NCI-H1694 treated with DMSO at 0.1 percent for 48 hours (cell line): ENCODE data around the gene PFKFB1.
"Not testable (repeated sequence)": the region's sequence is repeated elsewhere in the genome, so short reads cannot be mapped to it uniquely, and the experiment has no call there.

Experiments used
- DNase-seq: peaks from one replicate; lab custom pipeline; 2025; lab: John Stamatoyannopoulos, UW

The PFKFB1 gene

DNA sequence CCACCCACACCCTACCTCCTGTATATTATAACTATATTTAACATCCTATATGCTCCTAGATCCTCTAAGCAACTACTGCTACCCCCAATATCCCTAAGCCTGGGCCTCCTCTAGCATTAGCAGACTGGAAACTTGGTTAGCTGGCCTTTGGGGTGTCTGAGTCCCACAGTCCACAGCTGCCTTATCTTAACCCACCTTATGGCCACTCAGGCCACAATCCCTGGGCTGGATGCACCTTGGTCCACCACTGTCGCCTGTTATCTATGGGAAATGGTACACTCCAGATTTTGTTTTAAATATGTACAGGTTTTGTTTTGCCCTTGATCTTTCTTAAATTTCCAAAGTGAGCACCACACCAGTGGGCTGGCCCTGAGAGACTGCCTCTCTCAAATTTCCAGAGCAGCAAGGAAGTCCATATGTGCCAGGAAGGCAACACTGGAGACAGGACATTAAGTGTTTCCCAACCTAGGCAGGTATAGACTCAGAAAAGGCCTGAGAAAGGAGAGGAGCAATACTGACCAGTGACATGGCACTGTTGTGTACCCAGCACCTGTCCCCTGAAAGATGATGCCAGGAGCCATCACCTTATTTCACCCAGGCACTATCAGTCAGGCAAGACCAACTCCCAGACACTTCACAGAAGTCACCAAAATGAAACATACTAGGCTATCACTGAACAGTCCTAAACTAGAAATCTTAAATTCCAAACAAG, 921 bp downstream of the PFKFB1 start:
- DNase-seq: no peak

DNA sequence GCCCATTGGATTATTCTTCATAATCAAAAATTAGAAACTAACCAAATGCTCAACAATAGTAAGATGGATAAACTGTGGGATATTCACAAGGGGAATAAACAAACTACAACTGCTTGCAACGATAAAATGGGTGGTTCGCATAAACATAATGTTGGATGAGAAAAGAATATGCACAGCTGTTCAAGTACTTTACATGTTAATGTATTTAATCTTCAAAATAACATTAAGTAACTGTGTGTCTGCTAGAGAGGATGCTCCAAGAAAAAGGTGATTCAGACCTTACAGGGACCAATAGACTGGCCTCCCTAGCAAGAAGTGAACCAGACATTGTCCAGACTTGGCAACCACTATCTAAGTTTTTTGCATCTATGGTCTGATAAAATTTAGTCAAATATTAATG, 2.3 kb downstream of the PFKFB1 start:
- no peak for DNase-seq

DNA sequence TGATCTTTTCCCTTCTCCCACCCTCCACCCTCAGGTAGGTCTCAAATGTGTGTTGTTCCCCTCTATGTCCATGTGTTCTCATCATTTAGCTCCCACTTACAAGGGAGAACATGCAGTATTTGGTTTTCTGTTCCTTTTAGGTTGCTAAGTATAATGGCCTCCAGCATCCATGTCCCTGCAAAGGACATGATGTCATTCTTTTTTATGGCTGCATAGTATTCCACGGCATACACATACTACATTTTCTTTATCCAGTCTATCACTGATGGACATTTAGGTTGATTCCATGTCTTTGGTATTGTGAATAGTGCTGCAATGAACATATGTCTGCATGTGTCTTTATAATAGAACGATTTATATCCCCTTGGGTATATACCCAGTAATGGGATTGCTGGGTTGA, 10.7 kb downstream of the PFKFB1 start:
- DNase-seq: not testable (repeated sequence)

DNA sequence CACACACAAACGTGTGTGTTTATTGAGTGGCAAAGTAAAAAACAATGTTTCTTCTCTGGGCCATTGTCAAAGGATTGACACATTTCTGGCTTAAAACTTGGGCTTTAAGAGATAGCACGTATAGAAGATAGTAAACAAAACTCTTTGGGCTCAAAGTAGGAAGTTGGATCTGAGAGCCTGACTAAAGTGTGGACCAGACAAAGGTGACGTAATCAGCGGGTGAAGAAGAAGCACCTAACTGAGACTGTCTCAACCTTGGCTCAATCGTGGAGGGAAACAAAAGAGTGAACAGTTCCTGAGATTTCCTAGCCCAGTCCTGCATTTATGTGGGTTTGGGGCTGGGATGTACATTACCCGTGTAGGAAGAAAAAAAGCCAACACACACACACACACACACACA, 13.7 kb downstream of the PFKFB1 start:
- no peak for DNase-seq

DNA sequence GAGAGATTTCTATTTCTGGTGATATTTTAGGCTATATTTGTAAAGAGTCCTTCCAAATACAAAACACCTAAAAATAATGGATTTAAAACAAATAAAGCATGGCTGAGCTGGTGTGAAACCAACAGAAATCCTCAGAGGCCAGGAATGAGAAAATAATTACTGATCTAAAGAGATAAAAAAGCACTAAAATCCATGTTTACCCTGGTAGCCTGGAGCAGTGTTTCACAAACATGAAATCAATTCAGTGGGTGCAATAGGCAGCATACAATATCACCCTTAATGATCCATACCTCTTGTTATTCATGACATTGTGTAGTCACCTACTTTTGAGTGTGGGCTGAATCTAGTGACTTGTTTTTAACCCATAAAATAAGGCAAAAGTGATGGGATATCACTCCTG, 14.6 kb downstream of the PFKFB1 start:
- DNase-seq: no peak

DNA sequence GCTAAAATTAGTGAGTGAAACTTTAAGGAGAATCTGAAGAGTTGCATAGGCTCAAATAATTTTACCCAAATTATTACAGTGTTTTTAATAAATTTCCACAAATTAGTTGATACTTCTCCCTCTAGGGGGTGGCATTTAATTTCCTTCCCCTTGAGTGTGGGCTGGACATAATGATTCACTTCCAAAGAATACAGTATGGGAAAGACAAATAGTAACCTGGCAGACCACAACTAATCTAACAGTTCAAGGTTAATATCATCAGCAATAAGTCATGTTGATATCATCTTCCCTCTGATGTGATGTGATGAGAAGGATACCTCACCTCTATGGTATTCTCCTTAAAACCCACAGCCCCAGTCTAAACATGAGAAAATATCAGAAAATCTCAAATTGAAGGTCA, 15.5 kb downstream of the PFKFB1 start:
- no peak for DNase-seq

DNA sequence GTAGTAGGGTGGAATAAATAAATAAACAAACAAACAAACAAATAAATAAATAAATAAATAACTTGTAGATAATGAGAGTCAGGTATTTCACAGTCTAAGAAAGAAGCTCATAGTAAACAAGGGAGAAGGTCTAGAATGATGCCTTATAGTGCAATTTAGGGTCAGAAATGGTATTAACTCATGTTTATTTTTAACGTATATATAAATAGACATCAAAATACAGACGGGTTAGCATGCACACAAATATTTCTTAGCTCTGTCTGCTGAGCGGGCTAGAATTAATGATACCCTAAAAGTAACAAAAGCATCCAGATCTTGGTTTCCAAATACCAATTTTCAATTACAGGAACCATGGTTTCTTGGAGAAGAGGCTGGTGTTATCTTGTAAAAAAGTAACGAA, 16.6 kb downstream of the PFKFB1 start:
- no peak for DNase-seq

DNA sequence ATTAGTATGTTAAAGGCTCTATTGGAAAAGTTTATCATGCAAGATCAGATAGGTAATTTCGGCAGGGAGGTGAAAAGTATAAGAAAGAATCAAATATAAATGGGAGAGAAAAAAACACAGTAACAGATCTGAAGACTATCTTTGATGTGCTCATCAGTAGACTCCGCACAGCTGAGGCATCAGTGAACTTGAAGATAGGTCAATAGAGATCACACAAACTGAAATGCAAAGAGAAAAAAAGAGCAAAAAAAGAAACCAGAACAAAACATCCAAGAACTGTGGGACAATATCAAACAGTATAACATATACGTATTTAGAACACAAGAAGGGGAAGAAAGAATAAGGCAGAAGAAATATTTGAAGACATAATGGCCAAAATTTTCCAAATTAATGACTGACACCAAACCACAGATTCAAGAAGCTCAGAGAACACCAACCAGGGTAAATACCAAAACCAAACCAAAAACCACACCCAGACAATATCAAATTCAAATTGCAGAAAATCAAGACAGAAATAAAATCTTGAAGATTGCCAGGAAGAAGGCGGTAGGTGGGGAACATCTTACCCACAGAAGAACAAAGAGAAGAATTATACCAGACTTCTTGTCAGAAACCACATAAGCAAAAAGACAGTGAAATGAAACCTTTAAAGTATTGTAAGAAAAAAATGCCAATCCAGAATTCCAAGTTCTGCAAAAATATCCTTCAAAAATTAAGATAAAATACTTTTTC, 29.1 kb downstream of the PFKFB1 start:
- no peak for DNase-seq

DNA sequence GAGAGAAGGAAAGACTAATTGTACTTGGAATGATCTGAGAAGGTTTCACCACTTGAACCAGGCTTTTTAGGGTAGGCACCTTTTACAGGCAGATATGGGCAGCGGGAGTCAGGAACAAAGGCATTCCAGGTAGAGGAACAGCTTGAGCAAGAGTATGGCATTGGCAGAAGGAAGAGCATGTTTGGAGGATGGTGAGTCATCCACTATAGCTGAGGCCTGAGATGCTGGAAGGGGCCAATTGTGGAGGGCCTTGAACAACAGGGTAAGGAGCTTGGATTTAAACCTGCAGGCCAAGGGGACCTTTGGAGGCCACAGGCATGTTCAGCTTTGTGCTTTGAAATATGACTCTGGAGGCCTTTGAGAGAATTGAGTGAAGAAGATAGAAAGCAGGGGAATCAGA, 32.2 kb downstream of the PFKFB1 start:
- no peak for DNase-seq

DNA sequence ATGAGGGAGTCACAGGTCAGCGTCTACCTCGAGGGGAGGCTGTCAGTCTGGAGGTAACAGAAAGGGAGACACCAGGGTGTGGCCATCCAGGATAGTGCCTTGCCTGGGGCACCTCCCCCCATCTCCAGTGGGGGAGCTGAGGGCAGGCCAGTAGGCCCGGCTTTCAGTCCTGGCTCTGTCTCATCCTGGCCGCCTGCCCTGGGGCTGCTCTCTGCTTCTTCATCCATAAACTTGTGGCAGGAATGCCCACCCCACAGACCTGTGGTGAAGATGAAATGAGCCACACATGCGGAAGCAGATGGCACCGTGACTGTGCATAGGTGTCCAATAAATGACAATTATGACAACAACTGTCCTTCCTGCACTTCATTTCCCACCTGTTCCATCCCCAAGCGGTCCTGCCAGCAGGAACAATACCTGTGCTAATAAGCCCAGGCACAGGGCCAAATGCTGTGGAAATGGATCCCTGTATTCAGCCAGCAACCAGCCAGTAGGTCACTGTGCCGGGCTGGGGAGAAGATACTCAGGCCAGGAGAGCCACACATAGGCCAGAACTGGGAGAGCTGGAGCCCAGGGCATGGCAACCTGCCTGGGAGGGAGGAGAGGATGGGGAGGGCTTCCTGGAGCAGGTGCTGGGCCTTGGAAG, 43.1 kb downstream of the PFKFB1 start:
- DNase-seq: no peak

DNA sequence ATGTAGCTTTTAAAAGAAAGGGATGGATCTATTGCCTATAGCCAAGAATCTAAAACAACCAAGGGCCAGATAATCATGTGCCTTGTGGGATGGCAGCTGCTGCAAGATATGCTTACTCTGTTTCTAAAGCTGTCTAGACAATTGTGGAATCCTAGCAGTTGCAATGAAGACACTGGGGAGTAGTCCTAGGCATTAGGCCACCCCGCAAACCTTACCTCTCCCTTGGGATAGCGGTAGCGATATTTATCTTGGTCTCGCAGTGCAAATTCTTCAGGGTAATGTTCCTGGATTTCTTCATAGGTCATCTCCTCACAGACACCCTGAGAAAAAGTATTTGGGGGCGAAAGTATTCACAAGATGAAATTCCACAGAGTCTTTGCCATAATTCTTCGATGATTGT, 48.8 kb downstream of the PFKFB1 start:
- no peak for DNase-seq

DNA sequence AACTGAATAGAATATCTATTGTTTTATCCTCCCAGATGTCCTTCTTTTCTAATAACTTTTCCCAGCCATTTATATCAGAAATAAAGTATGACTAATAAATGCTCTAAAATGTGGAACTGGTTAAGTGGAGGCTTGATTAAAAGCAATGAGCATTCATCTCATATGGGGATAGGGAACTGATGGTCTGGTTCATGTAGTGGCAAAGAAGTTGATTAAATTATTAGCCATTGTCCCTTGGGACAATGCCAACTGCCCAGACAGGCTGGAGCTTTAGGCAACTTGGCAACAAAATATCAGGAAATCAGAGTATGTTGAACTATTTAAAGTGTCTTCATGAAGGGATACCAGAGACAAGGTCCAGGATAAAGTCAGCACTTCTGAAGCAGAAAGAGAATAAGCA, 49.2 kb downstream of the PFKFB1 start:
- no peak for DNase-seq

DNA sequence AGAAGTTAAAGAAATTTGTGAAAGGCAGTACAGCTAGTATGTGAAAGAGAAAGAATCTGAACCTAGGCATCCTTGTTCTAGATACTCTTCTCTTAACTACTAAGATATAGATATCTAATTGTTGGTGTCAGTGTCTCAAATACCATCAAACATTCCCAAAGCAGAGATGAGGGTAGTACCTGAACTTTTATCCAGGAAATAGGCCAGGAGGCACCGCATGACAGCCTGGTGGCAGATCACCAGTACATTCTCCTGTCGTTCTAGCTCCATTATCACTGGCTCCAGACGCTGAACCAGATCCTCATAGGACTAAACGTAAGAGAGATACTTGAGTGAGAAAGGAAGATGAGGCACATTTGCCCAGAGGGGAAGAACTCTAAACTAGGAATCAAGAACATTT, 56.6 kb downstream of the PFKFB1 start:
- DNase-seq: no peak

DNA sequence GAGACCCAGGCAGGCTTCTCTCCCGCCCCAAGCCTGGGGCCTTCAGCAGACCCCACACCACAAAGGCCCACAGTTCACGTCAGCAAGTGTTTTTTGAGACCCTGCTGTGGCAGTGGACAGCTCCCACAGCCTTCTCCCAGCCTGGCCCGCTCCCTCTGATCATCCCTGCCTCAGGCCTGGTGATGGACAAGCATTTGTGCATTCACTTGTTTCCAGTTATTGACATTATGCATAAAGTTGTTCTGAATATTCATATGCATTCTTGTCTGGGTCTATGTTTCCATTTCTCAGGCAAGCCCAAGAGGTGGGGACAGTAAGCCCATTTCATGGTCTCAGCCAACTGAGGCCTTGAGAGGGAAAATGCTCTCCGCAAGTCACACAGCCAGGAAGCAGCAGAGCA, 58.7 kb downstream of the PFKFB1 start:
- no peak for DNase-seq

DNA sequence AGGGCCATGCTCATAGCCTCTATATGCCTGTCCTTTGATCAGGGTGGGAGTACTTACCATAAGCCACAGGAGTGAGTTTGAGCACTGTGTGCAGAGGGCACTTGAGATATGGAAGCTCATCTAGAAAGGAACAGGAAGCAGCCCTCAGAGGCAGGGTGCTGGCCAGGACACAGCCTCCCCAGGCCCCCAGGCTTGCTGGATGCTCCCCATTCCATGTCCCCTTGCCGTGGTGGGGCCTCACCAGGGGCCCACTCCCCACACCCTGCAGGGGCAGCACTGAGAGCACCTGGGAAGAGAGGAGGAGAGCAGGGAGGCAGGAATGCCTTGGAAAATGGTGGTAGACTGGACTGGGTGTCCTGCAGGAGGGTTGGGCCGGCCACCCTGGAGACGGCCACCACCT, 59.1 kb downstream of the PFKFB1 start:
- no peak for DNase-seq

DNA sequence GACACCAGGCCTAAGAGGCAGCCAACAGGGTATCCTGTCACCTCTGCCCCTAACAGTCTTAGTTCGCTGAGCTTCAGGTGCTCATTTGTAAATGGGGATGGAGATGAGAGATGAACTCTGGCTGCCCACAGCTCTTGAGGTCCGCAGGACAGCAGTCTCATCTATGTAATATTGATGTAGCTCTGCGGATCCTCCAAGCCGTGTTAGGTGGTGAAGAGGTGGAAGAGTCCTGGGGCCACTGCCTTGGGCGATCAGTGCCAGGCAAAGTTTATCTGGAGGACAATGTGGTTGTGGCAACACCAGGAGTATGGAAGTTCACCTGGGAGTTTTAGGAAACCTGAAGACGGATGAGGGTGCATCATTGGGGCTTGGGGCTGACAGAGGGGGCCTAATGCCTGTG, 59.9 kb downstream of the PFKFB1 start:
- no peak for DNase-seq

DNA sequence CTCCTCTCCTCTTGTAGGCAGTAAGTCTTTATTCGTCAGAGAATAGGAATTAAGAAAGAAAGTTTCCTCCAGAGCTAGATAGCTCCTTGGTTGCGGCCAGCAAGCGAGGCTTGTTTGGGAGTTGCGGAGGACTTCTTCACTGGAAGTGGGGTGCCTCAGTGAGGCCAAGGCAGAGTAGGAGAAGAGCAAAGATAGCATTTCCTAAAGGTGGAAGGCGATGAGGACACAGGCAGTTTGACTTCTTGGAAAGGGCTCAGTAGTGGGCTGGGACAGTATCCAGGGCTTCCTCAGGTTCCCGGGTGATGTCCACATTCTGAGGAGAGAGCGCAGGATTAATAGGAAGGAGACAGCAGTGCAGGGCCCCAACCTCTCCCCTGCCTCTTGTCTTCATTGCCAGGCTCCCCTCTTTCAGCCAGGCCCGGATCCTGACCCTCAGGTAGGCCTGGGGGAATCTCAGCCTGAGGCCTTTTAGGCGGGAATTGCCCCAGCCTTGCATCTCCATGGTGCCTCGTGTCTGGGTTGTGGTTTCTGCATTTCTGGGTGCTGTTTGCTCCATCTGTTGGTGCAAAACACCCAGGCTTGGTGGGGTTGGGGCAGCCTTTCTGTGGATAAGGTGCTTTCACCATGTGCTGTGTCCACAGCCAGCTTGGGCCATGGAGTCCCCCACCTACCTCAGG, 60.7 kb downstream of the PFKFB1 start:
- no peak for DNase-seq

DNA sequence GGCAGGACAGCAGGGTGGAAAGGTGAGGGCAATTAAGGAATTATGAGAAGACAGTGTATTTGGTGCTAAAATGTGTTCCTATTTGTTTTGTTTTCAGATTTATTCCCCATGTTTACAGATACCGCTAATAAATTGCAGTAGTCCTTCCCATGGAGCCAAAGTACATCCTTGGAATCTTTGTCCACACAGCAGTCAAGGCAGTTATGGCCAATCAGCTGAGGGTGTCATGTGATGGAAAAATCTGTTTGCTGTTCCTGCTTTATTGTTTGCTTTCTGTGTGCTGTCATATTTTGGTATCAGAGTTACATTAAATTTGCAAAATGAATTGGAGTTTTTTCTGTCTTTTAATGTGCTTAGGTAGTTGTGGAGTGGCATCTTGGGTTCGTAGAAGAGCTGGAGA, 62.9 kb downstream of the PFKFB1 start:
- no peak for DNase-seq

DNA sequence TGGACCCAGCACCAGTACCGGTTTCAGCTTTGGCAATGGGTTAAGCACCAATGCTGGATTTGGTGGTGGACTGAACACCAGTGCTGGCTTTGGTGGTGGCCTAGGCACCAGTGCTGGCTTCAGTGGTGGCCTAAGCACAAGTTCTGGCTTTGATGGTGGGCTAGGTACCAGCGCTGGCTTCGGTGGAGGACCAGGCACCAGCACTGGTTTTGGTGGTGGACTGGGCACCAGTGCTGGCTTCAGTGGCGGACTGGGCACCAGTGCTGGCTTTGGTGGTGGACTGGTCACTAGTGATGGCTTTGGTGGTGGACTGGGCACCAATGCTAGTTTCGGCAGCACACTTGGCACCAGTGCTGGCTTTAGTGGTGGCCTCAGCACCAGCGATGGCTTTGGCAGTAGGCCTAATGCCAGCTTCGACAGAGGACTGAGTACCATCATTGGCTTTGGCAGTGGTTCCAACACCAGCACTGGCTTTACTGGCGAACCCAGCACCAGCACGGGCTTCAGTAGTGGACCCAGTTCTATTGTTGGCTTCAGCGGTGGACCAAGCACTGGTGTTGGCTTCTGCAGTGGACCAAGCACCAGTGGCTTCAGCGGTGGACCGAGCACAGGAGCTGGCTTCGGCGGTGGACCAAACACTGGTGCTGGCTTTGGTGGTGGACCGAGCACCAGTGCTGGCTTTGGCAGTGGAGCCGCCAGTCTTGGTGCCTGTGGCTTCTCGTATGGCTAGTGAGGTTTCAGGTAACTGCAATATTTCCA, 63.5 kb downstream of the PFKFB1 start:
- no peak for DNase-seq

DNA sequence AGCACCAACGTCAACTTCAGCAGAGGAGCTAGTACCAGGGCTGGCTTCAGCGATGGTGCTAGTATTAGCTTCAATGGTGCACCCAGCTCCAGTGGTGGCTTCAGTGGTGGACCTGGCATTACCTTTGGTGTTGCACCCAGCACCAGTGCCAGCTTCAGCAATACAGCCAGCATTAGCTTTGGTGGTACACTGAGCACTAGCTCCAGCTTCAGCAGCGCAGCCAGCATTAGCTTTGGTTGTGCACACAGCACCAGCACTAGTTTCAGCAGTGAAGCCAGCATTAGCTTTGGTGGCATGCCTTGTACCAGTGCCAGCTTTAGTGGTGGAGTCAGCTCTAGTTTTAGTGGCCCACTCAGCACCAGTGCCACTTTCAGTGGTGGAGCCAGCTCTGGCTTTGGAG, 65.1 kb downstream of the PFKFB1 start:
- DNase-seq: no peak

DNA sequence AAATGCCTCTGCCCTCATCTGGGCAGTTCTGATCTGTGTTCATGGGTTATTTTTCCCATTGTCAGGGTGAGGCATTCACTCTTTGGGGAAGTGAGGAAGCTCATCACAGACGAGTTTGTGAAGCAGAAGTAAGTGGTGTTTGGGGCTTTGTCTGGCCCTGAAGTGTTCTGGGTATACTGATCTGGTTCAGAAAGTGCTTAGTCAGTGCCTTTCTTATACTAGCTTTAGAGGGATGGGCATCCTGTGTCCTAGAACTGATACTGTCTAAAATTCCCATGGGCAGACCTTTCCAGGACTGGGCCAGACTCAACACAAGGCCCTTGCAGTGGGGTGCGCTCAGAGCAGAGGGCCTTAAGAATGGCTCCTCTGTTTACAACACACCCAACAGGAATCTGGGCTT, 67.0 kb downstream of the PFKFB1 start:
- no peak for DNase-seq

DNA sequence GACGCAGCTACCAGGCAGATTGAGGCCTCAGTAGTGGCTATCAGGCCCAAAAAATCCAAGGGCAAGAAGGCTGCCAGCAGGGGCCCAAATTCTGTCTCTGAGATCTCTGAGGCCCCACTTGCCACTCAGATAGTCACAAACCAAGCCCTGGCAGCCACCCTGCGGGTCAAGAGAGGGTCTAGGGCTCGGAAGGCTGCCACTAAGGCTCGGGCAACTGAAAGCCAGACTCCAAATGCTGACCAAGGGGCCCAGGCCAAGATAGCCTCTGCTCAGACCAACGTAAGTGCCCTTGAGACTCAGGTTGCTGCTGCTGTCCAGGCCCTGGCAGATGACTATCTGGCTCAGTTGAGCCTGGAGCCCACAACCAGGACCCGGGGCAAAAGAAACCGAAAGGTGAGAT, 70.6 kb downstream of the PFKFB1 start:
- DNase-seq: no peak
